Measurements from ENCODE around the gene LXN.

GRCh38 chr3:158679547-158680000 is 7.1 kb upstream of the LXN start:
- TF ChIP-seq CTCF (IDR thresholded peaks at IDR 0.05) (no peak), POLR2A (IDR thresholded peaks at IDR 0.05) (no peak)
